ENCODE data around the gene CALU.

CALU gene

GRCh38 chr7:128737867-128738385 is 1.2 kb upstream of the CALU start:
- H3K4me3 ChIP-seq (replicated peaks in 1 of 2; ENCODE audit: low read depth in 2 of 2, low read length in 2 of 2), result no peak overlapping the region
- TF ChIP-seq CTCF (IDR thresholded peaks at IDR 0.05; ENCODE audit: low read depth, low read length), result no peak
- peak; percentile 28 to 82 for DNase-seq (ENCODE audit: low read depth in 2 of 2)

GRCh38 chr7:128738570-128739047 is 550 bp upstream of the CALU start:
- DNase-seq (ENCODE audit: low read depth in 2 of 2), result peak in 1 of 2 donors; percentile 57
- no peak for TF ChIP-seq CTCF (IDR thresholded peaks at IDR 0.05; ENCODE audit: low read depth, low read length)
- peak overlapping the region; percentile 53 to 95 for H3K4me3 ChIP-seq (replicated peaks in 1 of 2; ENCODE audit: low read depth in 2 of 2, low read length in 2 of 2)

GRCh38 chr7:128739990-128740682 is 977 bp downstream of the CALU start:
- TF ChIP-seq CTCF (IDR thresholded peaks at IDR 0.05; ENCODE audit: low read depth, low read length), result no peak
- DNase-seq (ENCODE audit: low read depth in 2 of 2), result no peak
- H3K4me3 ChIP-seq (replicated peaks in 1 of 2; ENCODE audit: low read depth in 2 of 2, low read length in 2 of 2), result peak overlapping the region; percentile 95 to 98

- TF ChIP-seq CTCF (IDR thresholded peaks at IDR 0.05; ENCODE audit: low read depth, low read length), result no peak
- DNase-seq (ENCODE audit: low read depth in 2 of 2), result peak; percentile 46 to 62
- H3K4me3 ChIP-seq (replicated peaks in 1 of 2; ENCODE audit: low read depth in 2 of 2, low read length in 2 of 2), result peak overlapping the region; percentile 95 to 98
Observed at GRCh38 chr7:128740996-128741395, 1.8 kb downstream of the CALU start.

- H3K4me3 ChIP-seq (replicated peaks in 1 of 2; ENCODE audit: low read depth in 2 of 2, low read length in 2 of 2), result peak overlapping the region in 1 of 2 donors; percentile 95
- no peak for TF ChIP-seq CTCF (IDR thresholded peaks at IDR 0.05; ENCODE audit: low read depth, low read length)
- no peak for DNase-seq (ENCODE audit: low read depth in 2 of 2)
Observed at GRCh38 chr7:128741491-128741890, 2.3 kb downstream of the CALU start.

- peak overlapping the region in 1 of 2 donors; percentile 95 for H3K4me3 ChIP-seq (replicated peaks in 1 of 2; ENCODE audit: low read depth in 2 of 2, low read length in 2 of 2)
- no peak for TF ChIP-seq CTCF (IDR thresholded peaks at IDR 0.05; ENCODE audit: low read depth, low read length)
- peak; percentile 62 to 88 for DNase-seq (ENCODE audit: low read depth in 2 of 2)
Observed at GRCh38 chr7:128742206-128742605, 3.0 kb downstream of the CALU start.
